HPDE6-E6E7 (cell line): Measurements from ENCODE around the gene PTPRQ.
"Not testable (repeated sequence)": the region's sequence is repeated elsewhere in the genome, so short reads cannot be mapped to it uniquely, and the experiment has no call there.

Experiments
- DNase-seq: peaks from one replicate; pipeline ENCODE4 v3.0.0; 2011; ENCODE audit warnings: missing footprints; ENCODE audit errors: extremely low spot score

Gene PTPRQ

GRCh38 chr12:80470403-80470802 is 26.4 kb downstream of the PTPRQ start:
- DNase-seq = no peak

GRCh38 chr12:80472236-80472635 is 28.2 kb downstream of the PTPRQ start:
- no peak for DNase-seq

GRCh38 chr12:80472911-80473500 is 29.0 kb downstream of the PTPRQ start:
- DNase-seq = no peak

GRCh38 chr12:80477521-80478145 is 33.6 kb downstream of the PTPRQ start:
- DNase-seq = not testable (repeated sequence)

- no peak for DNase-seq
These were observed 40.7 kb downstream of the PTPRQ start for GRCh38 chr12:80484746-80485145.

GRCh38 chr12:80485222-80485987 is 41.4 kb downstream of the PTPRQ start:
- DNase-seq = no peak

- no peak for DNase-seq
These were observed 46.3 kb downstream of the PTPRQ start for GRCh38 chr12:80490329-80490728.

- DNase-seq = no peak
These were observed 47.1 kb downstream of the PTPRQ start for GRCh38 chr12:80491166-80491565.

GRCh38 chr12:80493466-80493865 is 49.4 kb downstream of the PTPRQ start:
- no peak for DNase-seq

- DNase-seq = no peak
These were observed 50.8 kb downstream of the PTPRQ start for GRCh38 chr12:80494836-80495235.

GRCh38 chr12:80498059-80498728 is 54.2 kb downstream of the PTPRQ start:
- DNase-seq = no peak

- DNase-seq = no peak
These were observed 60.5 kb downstream of the PTPRQ start for GRCh38 chr12:80504389-80505163.

- no peak for DNase-seq
These were observed 65.9 kb downstream of the PTPRQ start for GRCh38 chr12:80509781-80510556.

- DNase-seq = no peak
These were observed 68.7 kb downstream of the PTPRQ start for GRCh38 chr12:80512781-80513180.

- DNase-seq = no peak
These were observed 69.2 kb downstream of the PTPRQ start for GRCh38 chr12:80513211-80513610.

GRCh38 chr12:80517655-80518054 is 73.6 kb downstream of the PTPRQ start:
- no peak for DNase-seq

GRCh38 chr12:80531646-80532045 is 87.6 kb downstream of the PTPRQ start:
- no peak for DNase-seq

GRCh38 chr12:80539029-80539428 is 95.0 kb downstream of the PTPRQ start:
- DNase-seq = no peak

GRCh38 chr12:80549298-80549697 is 105.3 kb downstream of the PTPRQ start:
- DNase-seq = no peak

GRCh38 chr12:80551897-80552296 is 107.9 kb downstream of the PTPRQ start:
- peak; percentile 50 for DNase-seq

GRCh38 chr12:80553316-80553715 is 109.3 kb downstream of the PTPRQ start:
- DNase-seq = peak; percentile 45
